Measurements from ENCODE around the gene CYP3A7.

GRCh38 chr7:99730238-99730810, 4.7 kb downstream of the CYP3A7 start:
- TF ChIP-seq REST (IDR thresholded peaks at IDR 0.05; ENCODE audit: insufficient read depth in 1 of 2, low read depth in 2 of 2, low read length in 1 of 2) (no peak), CTCF (IDR thresholded peaks at IDR 0.05) (no peak), TCF7L2 (IDR thresholded peaks at IDR 0.05; ENCODE audit: low read depth, low read length) (no peak), POLR2AphosphoS5 (IDR thresholded peaks at IDR 0.05; ENCODE audit: low read depth, low read length) (no peak)

All from Panc1 (cell line).